HG03521 (cell line): ENCODE measurements around the gene TMEM204.

Experiments used
- ATAC-seq: cut with Tn5 transposase; IDR thresholded peaks from one replicate; pipeline ENCODE4 v1.9.1; 2021; ENCODE audit warnings: mild to moderate bottlenecking, moderate library complexity; ENCODE audit not compliant: unreplicated experiment

The TMEM204 gene

GRCh38 chr16:1553946-1554825 lies 20.7 kb downstream of the TMEM204 start:
- ATAC-seq, result no peak

DNA sequence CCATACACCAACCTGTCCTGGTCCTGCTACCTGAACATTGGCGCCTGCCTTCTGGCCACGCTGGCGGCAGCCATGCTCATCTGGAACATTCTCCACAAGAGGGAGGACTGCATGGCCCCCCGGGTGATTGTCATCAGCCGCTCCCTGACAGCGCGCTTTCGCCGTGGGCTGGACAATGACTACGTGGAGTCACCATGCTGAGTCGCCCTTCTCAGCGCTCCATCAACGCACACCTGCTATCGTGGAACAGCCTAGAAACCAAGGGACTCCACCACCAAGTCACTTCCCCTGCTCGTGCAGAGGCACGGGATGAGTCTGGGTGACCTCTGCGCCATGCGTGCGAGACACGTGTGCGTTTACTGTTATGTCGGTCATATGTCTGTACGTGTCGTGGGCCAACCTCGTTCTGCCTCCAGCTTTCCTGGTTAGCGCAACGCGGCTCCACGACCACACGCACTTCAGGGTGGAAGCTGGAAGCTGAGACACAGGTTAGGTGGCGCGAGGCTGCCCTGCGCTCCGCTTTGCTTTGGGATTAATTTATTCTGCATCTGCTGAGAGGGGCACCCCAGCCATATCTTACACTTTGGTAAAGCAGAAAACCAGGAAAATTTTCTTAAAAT lies 21.5 kb downstream of the TMEM204 start:
- no peak for ATAC-seq

DNA sequence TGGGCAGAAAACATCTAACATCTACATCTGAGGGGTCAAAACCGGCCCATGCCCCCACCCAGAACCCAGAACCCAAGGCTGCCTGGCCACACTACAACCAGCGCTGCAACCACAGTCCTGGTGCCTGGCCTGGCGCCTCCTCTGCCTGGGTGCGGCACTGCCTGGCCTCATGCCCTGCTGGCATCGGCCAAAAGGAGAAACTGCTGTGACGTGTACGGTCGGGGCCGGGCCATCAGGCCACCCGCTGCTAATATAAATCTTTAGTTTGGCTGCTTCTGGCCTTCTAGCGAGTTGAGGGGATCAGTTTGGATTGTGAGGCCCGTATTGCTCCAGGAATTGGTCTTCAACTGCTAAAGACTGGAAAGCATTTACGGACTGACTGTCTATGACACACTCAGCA lies 22.8 kb downstream of the TMEM204 start:
- ATAC-seq, result no peak

DNA sequence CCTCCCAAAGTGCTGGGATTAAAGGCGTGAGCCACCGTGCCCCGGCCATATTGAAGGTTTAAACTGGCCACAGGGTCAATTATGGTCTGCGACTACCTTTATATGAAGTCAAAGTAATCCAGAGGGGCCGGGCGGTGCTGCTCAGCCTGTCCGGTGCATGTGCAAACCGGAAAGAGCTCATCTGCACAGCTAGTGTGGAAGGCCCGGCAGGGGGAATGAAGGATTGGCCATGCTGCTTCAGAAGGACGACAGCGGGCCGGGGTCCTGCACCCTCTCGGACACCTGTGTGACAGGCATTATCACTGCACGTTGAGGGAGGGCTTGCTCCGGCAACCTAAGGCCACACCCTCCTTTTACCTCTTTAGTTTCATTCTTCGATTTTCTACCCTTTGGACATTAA lies 23.6 kb downstream of the TMEM204 start:
- no peak for ATAC-seq

- ATAC-seq, result no peak
Observed at GRCh38 chr16:1557576-1557975, 24.1 kb downstream of the TMEM204 start.

GRCh38 chr16:1559446-1559975 lies 26.0 kb downstream of the TMEM204 start:
- ATAC-seq, result no peak

DNA sequence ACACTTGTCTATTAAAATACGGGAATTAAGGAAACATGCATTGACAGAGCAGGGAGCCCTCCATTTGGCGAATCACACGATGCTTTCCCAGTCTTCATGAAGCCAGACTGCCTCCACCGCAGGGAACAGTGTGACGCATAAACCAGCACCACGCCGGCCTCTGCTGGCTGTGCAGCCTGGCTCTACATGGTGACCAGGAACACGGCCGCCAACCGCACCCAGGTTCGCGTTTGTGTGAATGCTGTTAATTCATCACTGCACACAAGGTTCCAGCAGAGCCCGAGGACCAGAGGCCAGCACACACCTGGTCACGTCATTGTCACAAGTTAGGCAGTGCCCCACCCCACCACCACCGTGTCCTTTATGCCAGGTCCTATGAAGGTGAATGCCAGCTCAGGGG lies 26.7 kb downstream of the TMEM204 start:
- ATAC-seq, result no peak

GRCh38 chr16:1560866-1561265 lies 27.4 kb downstream of the TMEM204 start:
- ATAC-seq, result no peak

GRCh38 chr16:1561266-1561665 lies 27.8 kb downstream of the TMEM204 start:
- ATAC-seq, result no peak

GRCh38 chr16:1561836-1562235 lies 28.4 kb downstream of the TMEM204 start:
- ATAC-seq, result no peak

- no peak for ATAC-seq
Observed at GRCh38 chr16:1563786-1564185, 30.3 kb downstream of the TMEM204 start.

DNA sequence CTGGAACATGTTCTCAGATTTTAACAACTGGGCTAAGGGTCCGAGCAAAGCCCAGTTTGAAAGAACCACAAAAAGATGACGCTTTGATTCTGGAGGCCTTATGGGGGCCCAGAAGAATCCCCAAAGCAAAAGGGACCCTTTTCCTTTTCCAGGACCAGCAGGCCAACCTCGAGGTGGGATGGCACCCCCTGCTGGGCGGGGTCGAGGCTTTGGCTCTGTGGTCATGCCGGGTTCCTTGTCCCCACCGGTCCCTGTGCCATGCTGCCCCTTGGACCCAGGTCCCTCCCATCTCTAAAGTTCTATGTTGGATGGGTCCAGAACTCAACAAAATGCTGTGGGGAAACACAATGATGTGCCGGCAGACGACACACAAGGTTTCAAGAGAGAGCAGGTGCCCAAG lies 30.9 kb downstream of the TMEM204 start:
- ATAC-seq, result no peak

- ATAC-seq, result no peak
Observed at GRCh38 chr16:1565083-1565805, 31.8 kb downstream of the TMEM204 start.

DNA sequence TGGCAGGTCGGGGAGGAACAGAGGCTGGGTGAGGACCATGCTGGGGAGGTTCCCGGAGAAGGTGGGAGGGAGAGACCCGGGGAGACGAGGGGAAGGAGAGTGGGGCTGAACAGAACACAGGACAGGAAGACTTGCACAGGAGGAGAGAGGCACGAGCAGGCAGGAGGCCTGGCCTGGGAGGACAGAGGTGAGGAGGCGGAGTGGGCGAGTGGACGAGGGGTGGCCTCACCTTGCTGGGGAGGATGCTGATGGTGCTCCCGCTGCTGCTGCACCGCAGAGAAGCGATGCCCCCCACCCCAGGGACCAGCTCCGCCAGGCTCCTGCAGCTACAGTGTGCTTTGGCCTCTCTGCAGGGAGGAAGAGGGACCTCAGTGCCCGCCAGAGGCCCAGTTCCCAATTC lies 34.5 kb downstream of the TMEM204 start:
- no peak for ATAC-seq

GRCh38 chr16:1571012-1571671 lies 37.7 kb downstream of the TMEM204 start:
- ATAC-seq, result no peak

GRCh38 chr16:1572673-1573072 lies 39.2 kb downstream of the TMEM204 start:
- ATAC-seq, result no peak

DNA sequence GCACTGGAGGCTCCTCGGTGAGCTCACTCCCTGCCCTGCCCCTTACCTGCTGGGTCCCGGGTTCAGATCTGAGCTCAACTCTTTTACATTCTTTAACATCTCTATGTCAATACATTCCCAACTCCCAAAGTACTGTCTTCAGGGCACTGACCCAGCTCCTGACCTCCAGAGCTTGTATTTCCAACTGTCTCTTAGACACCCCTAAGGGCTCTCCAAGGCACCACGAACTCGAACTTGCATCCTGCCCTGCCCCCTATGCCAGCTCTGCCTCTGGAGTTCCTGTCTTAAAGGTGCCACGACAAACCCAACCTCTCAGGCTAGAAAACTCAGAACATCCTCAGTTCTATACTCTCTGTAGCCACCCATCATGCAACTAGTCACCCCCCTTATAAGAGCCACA lies 39.8 kb downstream of the TMEM204 start:
- ATAC-seq, result no peak

- no peak for ATAC-seq
Observed at GRCh38 chr16:1575578-1575977, 42.1 kb downstream of the TMEM204 start.

DNA sequence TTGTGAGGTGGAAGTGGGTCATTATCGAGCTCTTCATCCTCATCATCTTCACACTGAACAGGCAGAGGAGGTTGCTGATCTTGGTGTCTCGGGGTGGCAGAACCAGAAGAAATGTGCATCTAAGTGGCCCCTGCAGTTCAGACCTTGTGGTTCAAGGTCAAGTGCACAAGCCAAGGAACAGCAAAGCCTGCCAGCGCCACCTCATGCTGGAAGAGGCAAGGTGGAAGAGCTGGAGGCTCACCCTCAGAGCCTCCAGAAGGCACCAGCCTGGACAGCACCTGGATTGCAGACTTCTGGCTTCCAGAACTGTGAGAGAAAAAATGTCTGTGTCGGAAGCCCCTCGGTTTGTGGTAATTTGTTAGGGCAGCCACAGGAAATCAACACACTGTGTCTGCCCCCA lies 45.7 kb downstream of the TMEM204 start:
- no peak for ATAC-seq

DNA sequence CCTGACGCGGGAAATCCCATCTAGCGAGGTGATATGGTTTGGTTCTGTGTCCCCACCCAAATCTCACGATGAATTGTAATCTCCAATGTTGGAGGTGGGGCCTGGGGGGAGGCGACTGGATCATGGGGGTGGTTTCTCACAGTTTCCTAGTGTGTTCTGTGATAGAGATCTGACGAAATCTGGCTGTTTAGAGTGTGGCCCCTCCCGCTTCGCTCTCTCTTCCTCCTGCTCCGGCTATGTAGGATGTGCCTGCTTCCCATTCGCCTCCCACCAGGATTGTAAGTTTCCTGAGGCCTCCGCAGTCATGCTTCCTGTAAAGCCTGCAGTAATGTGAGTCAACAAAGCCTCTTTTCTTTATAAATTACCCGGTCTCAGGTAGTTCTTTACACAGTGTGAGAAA lies 46.8 kb downstream of the TMEM204 start:
- no peak for ATAC-seq

DNA sequence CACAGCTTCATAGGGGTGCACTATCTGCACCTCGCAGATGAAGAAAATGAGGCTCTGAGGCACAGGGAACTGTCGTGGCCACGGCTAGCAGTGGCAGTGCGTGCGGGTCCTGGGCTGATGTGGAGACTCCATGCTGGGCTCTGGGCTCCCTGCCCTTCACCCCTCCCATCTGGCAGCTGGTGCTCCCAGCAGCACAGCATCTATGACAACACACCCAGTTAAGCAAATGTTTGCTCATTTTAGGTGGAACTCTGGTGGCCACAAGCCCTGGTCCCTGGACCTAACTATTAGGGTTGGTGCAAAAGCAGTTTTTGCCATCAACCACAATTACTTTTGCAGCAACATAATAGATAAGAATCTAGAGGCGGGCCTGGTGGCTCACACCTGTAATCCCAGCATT lies 47.5 kb downstream of the TMEM204 start:
- no peak for ATAC-seq
